Astrocyte (in vitro differentiated cells and primary cell): ENCODE results near the gene METTL23. TPM values are rescaled to one million over a fixed set of nuclear protein-coding genes. Genes with fewer than 3 reads are reported as not detected.

Source experiments
- DNase-seq: peaks from one replicate; pipeline ENCODE4 v3.0.0-alpha.2; 2010; ENCODE audit warnings: low read depth
- FAIRE-seq: peaks from 2 replicates; lab custom pipeline; 2011; peaks lifted over from hg19 to GRCh38; lab: Jason Lieb, UNC
- H2AFZ ChIP-seq: 2 replicates; pipeline ENCODE4 v1.6.0; 2012; ENCODE audit warnings: low read depth, low read length, inconsistent platforms
- H3K27ac ChIP-seq: 2 replicates; pipeline ENCODE4 v1.5.1; 2011; ENCODE audit warnings: low read depth, low read length, inconsistent platforms
- H3K27me3 ChIP-seq: 2 replicates; pipeline ENCODE4 v1.6.0; 2011; ENCODE audit warnings: low read length, inconsistent platforms; ENCODE audit not compliant: insufficient read depth
- H3K36me3 ChIP-seq: 2 replicates; pipeline ENCODE4 v1.5.1; 2011; ENCODE audit warnings: low read length, inconsistent platforms; ENCODE audit not compliant: insufficient read depth
- H3K4me1 ChIP-seq: 2 replicates; pipeline ENCODE4 v1.5.1; 2011; ENCODE audit warnings: low read length, inconsistent platforms; ENCODE audit not compliant: insufficient read depth
- H3K4me2 ChIP-seq: 2 replicates; pipeline ENCODE4 v1.6.0; 2012; ENCODE audit warnings: low read length, inconsistent platforms
- H3K4me3 ChIP-seq: 2 replicates; pipeline ENCODE4 v1.5.1; 2011; ENCODE audit warnings: low read depth, mild to moderate bottlenecking, low read length, inconsistent platforms; ENCODE audit not compliant: insufficient read depth
- H3K79me2 ChIP-seq: 2 replicates; pipeline ENCODE4 v1.6.0; 2012; ENCODE audit warnings: mild to moderate bottlenecking, low read length, inconsistent platforms; ENCODE audit not compliant: insufficient read depth
- H3K9ac ChIP-seq: 2 replicates; pipeline ENCODE4 v1.6.0; 2012; ENCODE audit warnings: mild to moderate bottlenecking, low read length, inconsistent platforms
- H3K9me3 ChIP-seq: 2 replicates; pipeline ENCODE4 v1.5.1; 2012; ENCODE audit warnings: low read depth, mild to moderate bottlenecking, low read length, inconsistent platforms; ENCODE audit not compliant: insufficient read depth
- H4K20me1 ChIP-seq: 2 replicates; pipeline ENCODE4 v1.6.0; 2012; ENCODE audit warnings: low read length, inconsistent platforms; ENCODE audit not compliant: insufficient read depth
- H3K27ac Mint-ChIP-seq: one replicate; pipeline ENCODE4 v1.8.0; 2021; ENCODE audit warnings: mild to moderate bottlenecking, mixed read lengths; ENCODE audit not compliant: unreplicated experiment
- H3K27me3 Mint-ChIP-seq: one replicate; pipeline ENCODE4 v1.8.0; 2021; ENCODE audit warnings: low read depth, mixed read lengths; ENCODE audit not compliant: unreplicated experiment
- H3K36me3 Mint-ChIP-seq: one replicate; pipeline ENCODE4 v1.8.0; 2021; ENCODE audit warnings: low read depth, mixed read lengths; ENCODE audit not compliant: unreplicated experiment
- H3K4me1 Mint-ChIP-seq: one replicate; pipeline ENCODE4 v1.8.0; 2021; ENCODE audit warnings: low read depth, mixed read lengths; ENCODE audit not compliant: unreplicated experiment
- H3K4me3 Mint-ChIP-seq: one replicate; pipeline ENCODE4 v1.8.0; 2021; ENCODE audit warnings: mild to moderate bottlenecking, moderate library complexity, mixed read lengths; ENCODE audit not compliant: unreplicated experiment
- H3K9me3 Mint-ChIP-seq: one replicate; pipeline ENCODE4 v1.8.0; 2021; ENCODE audit warnings: mild to moderate bottlenecking, mixed read lengths; ENCODE audit not compliant: unreplicated experiment
- CTCF ChIP-seq: IDR thresholded peaks from 2 replicates; pipeline ENCODE4 v1.5.1; 2011; ENCODE audit warnings: low read depth, mild to moderate bottlenecking, inconsistent platforms, low read length, moderate library complexity; ENCODE audit not compliant: insufficient read depth
- EZH2 ChIP-seq: IDR thresholded peaks from 2 replicates; pipeline ENCODE4 v1.6.1; 2012; ENCODE audit warnings: mild to moderate bottlenecking, low read length, inconsistent platforms; ENCODE audit not compliant: insufficient read depth
- total RNA-seq: library from RNA; stranded (reverse); gene quantifications from 2 replicates; pipeline ENCODE4 v1.2.1, GENCODE V29; 2021

The METTL23 gene
- total RNA-seq, 1 donor from 2014 or later: 24.3 TPM

GRCh38 chr17:76706817-76707216, 19.8 kb upstream of the METTL23 start:
- H3K4me3 Mint-ChIP-seq: peak overlapping the region; percentile 7
- Histone ChIP-seq H3K4me1 (peaks cover 26% of the 10 kb centered on the region), H3K79me2 (peaks cover 91% of the 10 kb centered on the region), H3K9me3 (no peaks in the 10 kb centered on the region), H4K20me1 (peaks cover 72% of the 10 kb centered on the region), H3K27me3 (no peaks in the 10 kb centered on the region), H2AFZ (no peak overlapping the region), H3K36me3 (no peaks in the 10 kb centered on the region), H3K9ac (no peak overlapping the region), H3K4me3 (no peak overlapping the region), H3K27ac (no peak overlapping the region), H3K4me2 (no peak overlapping the region)
- H3K9me3 Mint-ChIP-seq: no peaks in the 10 kb centered on the region
- no peak for TF ChIP-seq CTCF
- TF ChIP-seq EZH2: no peak
- H3K4me1 Mint-ChIP-seq: peaks cover 38% of the 10 kb centered on the region
- H3K36me3 Mint-ChIP-seq: peaks cover 7% of the 10 kb centered on the region
- no peak overlapping the region for H3K27ac Mint-ChIP-seq
- DNase-seq: no peak
- peak; percentile 32 for FAIRE-seq
- no peaks in the 10 kb centered on the region for H3K27me3 Mint-ChIP-seq

GRCh38 chr17:76707985-76708807, 18.4 kb upstream of the METTL23 start:
- Histone ChIP-seq H3K27me3 (no peaks in the 10 kb centered on the region), H3K4me2 (peak overlapping the region; percentile 96), H3K9ac (peak overlapping the region; percentile 97), H3K4me1 (peaks cover 27% of the 10 kb centered on the region), H4K20me1 (peaks cover 70% of the 10 kb centered on the region), H3K79me2 (peaks cover 86% of the 10 kb centered on the region), H2AFZ (no peak overlapping the region), H3K9me3 (no peaks in the 10 kb centered on the region), H3K36me3 (no peaks in the 10 kb centered on the region), H3K4me3 (peak overlapping the region; percentile 81), H3K27ac (peak overlapping the region; percentile 98)
- H3K27ac Mint-ChIP-seq: peak overlapping the region; percentile 93
- H3K36me3 Mint-ChIP-seq: peaks cover 7% of the 10 kb centered on the region
- TF ChIP-seq EZH2 (no peak), CTCF (no peak)
- no peaks in the 10 kb centered on the region for H3K27me3 Mint-ChIP-seq
- FAIRE-seq (no peak), DNase-seq (no peak)
- no peaks in the 10 kb centered on the region for H3K9me3 Mint-ChIP-seq
- H3K4me3 Mint-ChIP-seq: peak overlapping the region; percentile 91
- H3K4me1 Mint-ChIP-seq: peaks cover 37% of the 10 kb centered on the region
